Colonic mucosa (tissue), 4 donors: Measurements from ENCODE around the gene ST6GALNAC2. TPM values are rescaled to one million over a fixed set of nuclear protein-coding genes. Genes with fewer than 3 reads are reported as not detected.

Experiments used
- DNase-seq: peaks from one replicate; pipeline ENCODE4 v3.0.0-alpha.2; 2020
- H3K27ac ChIP-seq: fragments of 200-600 bp; one replicate; pipeline ENCODE4 v1.8.0; 2021
- H3K27me3 ChIP-seq: fragments of 200-600 bp; one replicate; pipeline ENCODE4 v1.8.0; 2021
- H3K36me3 ChIP-seq: fragments of 200-600 bp; one replicate; pipeline ENCODE4 v1.8.0; 2021
- H3K4me1 ChIP-seq: fragments of 200-600 bp; one replicate; pipeline ENCODE4 v1.8.0; 2021; ENCODE audit warnings: mild to moderate bottlenecking
- H3K4me3 ChIP-seq: fragments of 200-600 bp; one replicate; pipeline ENCODE4 v1.8.0; 2021
- H3K9ac ChIP-seq, 2 donors: one replicate each; pipeline ENCODE4 v1.7.0; 2013; ENCODE audit warnings: control low read depth in 2 of 2, low read depth in 2 of 2, low read length in 2 of 2
- H3K9me3 ChIP-seq: fragments of 200-600 bp; one replicate; pipeline ENCODE4 v1.8.0; 2021
- intact Hi-C: fragments of 100-400 bp; cut with DNase I; formaldehyde crosslinking; loops from one replicate; pipeline ENCODE4 v1.14.1; 2022
- total RNA-seq, 2 donors: library from RNA; stranded (reverse); fragmentation: NEBNext Ultra II Directional in 1 of 2; extraction: Animal tissue kit (Norgen Biotek cat#: 25700) in 1 of 2; gene quantifications; one replicate each; pipeline ENCODE4 v1.2.1, GENCODE V29; 2021
- TF ChIP-seq, protein P1 (sequence below): fragments of 200-600 bp; IDR thresholded peaks from one replicate; pipeline ENCODE4 v1.8.0; 2022; ENCODE audit warnings: antibody characterized with exemption, mild to moderate bottlenecking
- donor health status: healthy.
- donor health status: DM: no; HTN: no; CAD: no.
- donor health status: DM: no; HTN: no; CAD: no.

ST6GALNAC2 gene
- total RNA-seq, 2 donors from 2014 or later: 3.8 to 6.3 TPM

DNA sequence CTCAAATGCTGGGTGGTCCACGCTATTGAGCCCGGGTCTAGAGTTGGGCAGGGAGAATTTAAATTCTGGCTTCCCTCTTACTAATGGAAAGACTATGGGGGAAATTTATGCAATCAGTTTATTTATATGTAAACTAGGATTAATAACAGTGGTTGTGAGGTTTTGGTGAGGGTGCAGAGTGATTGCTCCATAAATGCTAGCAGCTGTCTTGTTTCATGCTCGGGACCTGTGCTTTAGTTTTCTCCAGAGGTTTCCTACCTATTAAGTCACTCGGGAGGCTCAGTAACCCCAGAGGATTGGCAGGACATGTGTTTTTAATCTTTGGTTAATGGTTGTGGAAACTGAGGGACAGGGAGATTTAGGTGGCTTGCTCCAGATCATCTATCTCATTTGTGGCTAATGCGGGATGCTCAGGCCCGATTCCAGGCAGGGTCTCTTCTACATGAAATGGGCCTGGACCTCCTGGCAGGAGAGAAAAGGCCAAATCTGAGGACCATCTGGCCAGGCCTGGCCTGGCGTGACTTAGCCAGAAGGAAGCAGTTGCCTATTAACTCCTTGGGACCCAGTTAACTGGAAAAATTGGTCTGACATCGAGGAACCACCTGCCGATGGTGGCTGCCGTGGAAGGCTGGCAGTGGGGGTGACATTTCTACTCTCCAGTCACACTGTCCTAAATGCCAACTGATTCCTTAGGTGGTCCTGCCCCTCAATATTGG lies 43.8 kb downstream of the ST6GALNAC2 start:
- Histone ChIP-seq H3K27me3 (peaks cover 20% of the 10 kb centered on the region), H3K36me3 (no peaks in the 10 kb centered on the region), H3K9me3 (no peaks in the 10 kb centered on the region), H3K4me3 (no peak overlapping the region), H3K27ac (peak overlapping the region; percentile 16), H3K4me1 (no peaks in the 10 kb centered on the region), H3K9ac (no peak overlapping the region)
- intact Hi-C loops: no loop called here
- DNase-seq: no peak
- TF ChIP-seq, protein P1, sequence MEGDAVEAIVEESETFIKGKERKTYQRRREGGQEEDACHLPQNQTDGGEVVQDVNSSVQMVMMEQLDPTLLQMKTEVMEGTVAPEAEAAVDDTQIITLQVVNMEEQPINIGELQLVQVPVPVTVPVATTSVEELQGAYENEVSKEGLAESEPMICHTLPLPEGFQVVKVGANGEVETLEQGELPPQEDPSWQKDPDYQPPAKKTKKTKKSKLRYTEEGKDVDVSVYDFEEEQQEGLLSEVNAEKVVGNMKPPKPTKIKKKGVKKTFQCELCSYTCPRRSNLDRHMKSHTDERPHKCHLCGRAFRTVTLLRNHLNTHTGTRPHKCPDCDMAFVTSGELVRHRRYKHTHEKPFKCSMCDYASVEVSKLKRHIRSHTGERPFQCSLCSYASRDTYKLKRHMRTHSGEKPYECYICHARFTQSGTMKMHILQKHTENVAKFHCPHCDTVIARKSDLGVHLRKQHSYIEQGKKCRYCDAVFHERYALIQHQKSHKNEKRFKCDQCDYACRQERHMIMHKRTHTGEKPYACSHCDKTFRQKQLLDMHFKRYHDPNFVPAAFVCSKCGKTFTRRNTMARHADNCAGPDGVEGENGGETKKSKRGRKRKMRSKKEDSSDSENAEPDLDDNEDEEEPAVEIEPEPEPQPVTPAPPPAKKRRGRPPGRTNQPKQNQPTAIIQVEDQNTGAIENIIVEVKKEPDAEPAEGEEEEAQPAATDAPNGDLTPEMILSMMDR: no peak

DNA sequence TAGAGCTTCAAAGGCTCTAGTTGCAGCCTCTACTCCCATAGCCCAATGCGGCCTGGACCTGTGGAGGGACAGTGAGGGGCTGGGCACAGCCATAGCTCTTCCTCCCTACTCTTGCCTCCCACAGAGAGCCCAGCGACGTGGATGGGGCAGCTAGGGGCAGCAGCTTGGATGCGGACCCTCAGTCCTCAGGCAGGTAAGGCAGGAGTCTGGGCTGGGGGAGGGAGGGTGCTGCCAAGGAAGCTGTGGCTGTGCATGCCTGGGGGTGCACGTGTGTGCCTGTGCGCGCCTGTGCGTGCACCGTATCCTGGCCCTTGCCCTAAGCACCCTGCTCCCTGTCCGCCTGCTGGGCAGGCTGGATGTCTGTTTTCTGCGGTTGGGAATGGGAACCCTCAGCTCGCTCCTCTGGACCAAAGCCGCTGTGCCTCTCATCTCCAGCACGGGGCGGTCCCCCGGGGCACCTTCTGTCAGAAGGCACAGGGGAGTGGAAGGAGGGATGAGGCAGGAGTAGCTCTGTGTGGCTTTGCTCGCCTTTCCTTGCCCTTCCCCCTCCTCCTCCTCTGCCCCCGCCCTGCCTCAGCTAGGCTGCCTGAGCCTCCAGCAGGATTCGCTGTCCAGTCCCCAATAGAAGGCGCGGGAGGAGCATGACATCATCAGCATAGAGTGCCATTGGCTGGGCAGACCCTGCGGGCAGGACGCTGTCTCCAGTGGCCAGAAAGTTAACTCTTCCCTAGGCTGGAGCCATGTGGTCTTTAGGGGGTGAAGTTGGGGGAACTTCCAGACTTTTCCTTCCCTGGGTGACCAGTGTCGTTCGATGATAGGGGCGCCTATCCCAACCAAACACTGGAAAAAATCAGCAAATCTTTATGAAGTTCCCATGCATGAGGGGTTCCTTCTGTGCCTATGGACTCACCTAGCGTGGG lies 45.0 kb downstream of the ST6GALNAC2 start:
- TF ChIP-seq, protein P1: no peak
- Histone ChIP-seq H3K9me3 (no peaks in the 10 kb centered on the region), H3K36me3 (no peaks in the 10 kb centered on the region), H3K4me1 (no peaks in the 10 kb centered on the region), H3K27me3 (peaks cover 24% of the 10 kb centered on the region), H3K4me3 (peak overlapping the region; percentile 21), H3K27ac (peak overlapping the region; percentile 36), H3K9ac (peak overlapping the region; percentile 58 to 63)
- intact Hi-C loops: no loop called here
- peak; percentile 94 for DNase-seq

DNA sequence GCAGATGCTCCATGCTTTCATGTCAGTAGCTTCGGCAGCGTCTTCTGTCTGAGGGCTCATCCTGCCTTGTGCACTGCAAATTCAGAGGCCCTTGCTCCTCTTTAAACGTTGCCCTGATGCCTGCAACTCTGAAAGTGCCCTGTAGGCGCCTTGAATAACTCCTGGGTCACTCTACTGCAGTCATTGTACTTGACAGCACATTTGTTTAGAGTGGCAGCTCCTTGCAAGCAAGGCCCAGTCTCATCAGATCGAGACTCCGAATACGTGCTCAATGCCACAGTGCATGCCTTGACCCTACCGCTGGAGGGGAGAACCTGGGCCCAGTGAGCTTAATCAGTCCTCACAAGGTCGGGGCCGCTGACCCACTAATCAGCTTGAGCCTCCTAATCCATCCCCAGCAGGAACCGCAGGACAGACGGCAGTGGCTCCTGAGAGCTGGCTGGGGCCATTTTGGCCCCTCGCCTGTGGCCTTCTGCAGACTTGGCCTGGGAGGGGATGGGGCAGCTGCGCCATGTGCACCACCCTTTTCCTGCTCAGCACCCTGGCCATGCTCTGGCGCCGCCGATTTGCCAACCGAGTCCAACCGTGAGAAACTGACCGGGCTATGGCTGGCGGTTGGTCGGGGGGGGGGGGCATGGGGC lies 45.9 kb downstream of the ST6GALNAC2 start, which contains the start of gene PRCD:
PRCD (plus strand) TSS at position 414 of the 641 bp plus-strand sequence; CDS start at position 512, 98 bp downstream.
- Histone ChIP-seq H3K27ac (peak within 1 kb of the TSS; percentile 36), H3K9ac (peak within 1 kb of the TSS; percentile 58 to 63), H3K9me3 (no peaks in the 10 kb centered on the region), H3K4me1 (no peaks in the 10 kb centered on the region), H3K36me3 (no peaks in the 10 kb centered on the region), H3K4me3 (peak within 1 kb of the TSS; percentile 21), H3K27me3 (peaks cover 24% of the 10 kb centered on the region)
- no peak for DNase-seq
- intact Hi-C loops: no loop called here
- TF ChIP-seq, protein P1: no peak

DNA sequence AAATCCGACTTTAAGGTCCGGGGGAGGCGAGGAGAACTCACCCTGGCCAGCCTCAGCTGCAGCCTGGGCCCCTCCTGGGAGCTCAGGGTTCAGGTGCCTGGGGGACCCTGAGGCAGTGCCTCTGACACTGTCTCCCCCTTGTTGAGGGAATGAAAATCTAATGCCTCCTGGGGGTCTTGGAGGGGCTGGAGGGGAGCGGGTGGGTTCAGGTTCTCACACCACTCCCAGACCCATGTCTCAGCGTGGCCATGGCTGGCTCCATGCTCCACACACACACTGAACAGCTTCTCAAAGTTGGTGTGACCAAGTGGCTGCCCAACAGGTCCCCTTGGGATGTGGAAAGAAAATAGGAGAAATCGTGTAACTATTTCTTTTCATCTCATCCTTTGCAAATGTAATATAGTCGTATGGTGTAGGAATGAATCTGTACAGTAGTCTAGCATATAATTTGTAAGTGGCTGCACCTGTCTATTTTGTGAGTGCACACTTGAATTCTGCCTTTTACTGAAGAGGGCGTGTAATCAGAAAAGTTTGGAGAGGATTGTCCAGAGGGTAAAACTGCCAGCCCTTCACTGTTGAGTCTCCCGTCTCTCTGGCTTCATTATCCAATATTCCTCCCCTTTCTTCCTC lies 46.6 kb downstream of the ST6GALNAC2 start:
- Histone ChIP-seq H3K36me3 (no peaks in the 10 kb centered on the region), H3K9me3 (no peaks in the 10 kb centered on the region), H3K27ac (no peak overlapping the region), H3K4me3 (no peak overlapping the region), H3K27me3 (peaks cover 24% of the 10 kb centered on the region), H3K9ac (no peak overlapping the region), H3K4me1 (no peaks in the 10 kb centered on the region)
- TF ChIP-seq, protein P1: no peak
- no peak for DNase-seq
- intact Hi-C loops: no loop called here
